ENCODE measurements around the gene PACRG. TPM values are rescaled to one million over a fixed set of nuclear protein-coding genes. Genes with fewer than 3 reads are reported as not detected.

Gene PACRG
- polyA plus RNA-seq, 3 donors, result not detected

- H3K79me2 ChIP-seq (ENCODE audit: insufficient read depth, low read length), result no peaks in the 10 kb centered on the region
- H3K27ac Mint-ChIP-seq, result no peak overlapping the region
- H3K9me3 Mint-ChIP-seq, result peaks cover 4 to 13% (median 7%) of the 10 kb centered on the region in 7 donors
- H3K4me1 ChIP-seq (ENCODE audit: control insufficient read depth in 1 of 2, insufficient read depth in 2 of 2, low read length in 2 of 2), result no peaks in the 10 kb centered on the region
- no peak overlapping the region for H2AFZ ChIP-seq (ENCODE audit: insufficient read depth, low read depth, low read length, poor library complexity, severe bottlenecking)
- no peak for TF ChIP-seq CTCF (IDR thresholded peaks at IDR 0.05)
- no peak overlapping the region for H3K9ac ChIP-seq (ENCODE audit: insufficient read depth, low read length, poor library complexity, severe bottlenecking)
- H3K27ac ChIP-seq (ENCODE audit: low read depth in 1 of 2, low read length in 2 of 2), result no peak overlapping the region
- no peaks in the 10 kb centered on the region for H3K36me3 ChIP-seq (replicated peaks in 1 of 2; ENCODE audit: control insufficient read depth in 1 of 2, insufficient read depth in 2 of 2, low read length in 2 of 2)
- H3K4me1 Mint-ChIP-seq, result no peaks in the 10 kb centered on the region
- H3K4me3 Mint-ChIP-seq, result no peak overlapping the region
- WGBS (ENCODE audit: insufficient coverage), result 88% methylated on average over 1 of the region's 1 CpG
- H3K9me3 ChIP-seq (replicated peaks in 1 of 2; ENCODE audit: control insufficient read depth in 1 of 2, insufficient read depth in 1 of 2, low read length in 2 of 2), result peaks cover 19 to 20% of the 10 kb centered on the region in 2 donors
- H4K20me1 ChIP-seq (ENCODE audit: insufficient read depth, low read length), result no peaks in the 10 kb centered on the region
- intact Hi-C loops (cut with micrococcal nuclease), result no loop called here
- H3K27me3 ChIP-seq (ENCODE audit: control insufficient read depth in 2 of 2, insufficient read depth in 2 of 2, low read length in 2 of 2), result no peaks in the 10 kb centered on the region
- H3K27me3 Mint-ChIP-seq (ENCODE audit: low read depth in 3 of 3), result no peaks in the 10 kb centered on the region
- no peaks in the 10 kb centered on the region for H3K36me3 Mint-ChIP-seq
- no peak overlapping the region for H3K4me3 ChIP-seq (replicated peaks in 1 of 3; ENCODE audit: low read depth in 2 of 3, low read length in 3 of 3)
- no peak for DNase-seq
- no peak overlapping the region for H3K4me2 ChIP-seq (replicated peaks; ENCODE audit: extremely low read depth, low read length, poor library complexity, severe bottlenecking)
These were observed 271.0 kb downstream of the PACRG start for GRCh38 chr6:162998777-162999176.

GRCh38 chr6:162999575-163000285, 272.0 kb downstream of the PACRG start:
- Mint-ChIP-seq H3K36me3 (no peaks in the 10 kb centered on the region), H3K27ac (no peak overlapping the region), H3K9me3 (peaks cover 4 to 14% (median 7%) of the 10 kb centered on the region in 7 donors), H3K4me1 (no peaks in the 10 kb centered on the region), H3K4me3 (no peak overlapping the region), H3K27me3 (ENCODE audit: low read depth in 3 of 3) (peaks cover 0 to 1% (median 0%) of the 10 kb centered on the region in 3 donors)
- H3K27me3 ChIP-seq (ENCODE audit: control insufficient read depth in 2 of 2, insufficient read depth in 2 of 2, low read length in 2 of 2), result no peaks in the 10 kb centered on the region
- TF ChIP-seq CTCF (IDR thresholded peaks at IDR 0.05), result no peak
- H3K9me3 ChIP-seq (replicated peaks in 1 of 2; ENCODE audit: control insufficient read depth in 1 of 2, insufficient read depth in 1 of 2, low read length in 2 of 2), result peaks cover 19 to 20% of the 10 kb centered on the region in 2 donors
- no peak overlapping the region for H2AFZ ChIP-seq (ENCODE audit: insufficient read depth, low read depth, low read length, poor library complexity, severe bottlenecking)
- H3K4me1 ChIP-seq (ENCODE audit: control insufficient read depth in 1 of 2, insufficient read depth in 2 of 2, low read length in 2 of 2), result no peaks in the 10 kb centered on the region
- WGBS (ENCODE audit: insufficient coverage), result 60% methylated on average over 2 of the region's 5 CpGs
- no peak for DNase-seq
- no peaks in the 10 kb centered on the region for H3K36me3 ChIP-seq (replicated peaks in 1 of 2; ENCODE audit: control insufficient read depth in 1 of 2, insufficient read depth in 2 of 2, low read length in 2 of 2)
- H3K79me2 ChIP-seq (ENCODE audit: insufficient read depth, low read length), result no peaks in the 10 kb centered on the region
- no peak overlapping the region for H3K4me3 ChIP-seq (replicated peaks in 1 of 3; ENCODE audit: low read depth in 2 of 3, low read length in 3 of 3)
- no peak overlapping the region for H3K27ac ChIP-seq (ENCODE audit: low read depth in 1 of 2, low read length in 2 of 2)
- intact Hi-C loops (cut with micrococcal nuclease), result no loop called here
- no peak overlapping the region for H3K4me2 ChIP-seq (replicated peaks; ENCODE audit: extremely low read depth, low read length, poor library complexity, severe bottlenecking)
- no peak overlapping the region for H3K9ac ChIP-seq (ENCODE audit: insufficient read depth, low read length, poor library complexity, severe bottlenecking)
- no peaks in the 10 kb centered on the region for H4K20me1 ChIP-seq (ENCODE audit: insufficient read depth, low read length)
